Measurements from ENCODE around the gene TOLLIP.
"Not testable (repeated sequence)": the region's sequence is repeated elsewhere in the genome, so short reads cannot be mapped to it uniquely, and the experiment has no call there.

- TF ChIP-seq CTCF, POLR2A, POLR2AphosphoS5 (IDR thresholded peaks at IDR 0.05): not testable (repeated sequence)
These were observed 64.9 kb downstream of the TOLLIP start for GRCh38 chr11:1244557-1244956.
